Activated CD8-positive, alpha-beta memory T cell treated with anti-CD3 and anti-CD28 coated beads for 1 hour (primary cell): ENCODE data around the gene ODF2L.
"Not testable (repeated sequence)": the region's sequence is repeated elsewhere in the genome, so short reads cannot be mapped to it uniquely, and the experiment has no call there.

ENCODE experiments used
- DNase-seq, 2 donors: peaks; one replicate each; pipeline ENCODE4 v3.0.0-alpha.2; 2020; ENCODE audit warnings: low read depth in 1 of 2; ENCODE audit errors: extremely low read depth in 1 of 2

Gene ODF2L

DNA sequence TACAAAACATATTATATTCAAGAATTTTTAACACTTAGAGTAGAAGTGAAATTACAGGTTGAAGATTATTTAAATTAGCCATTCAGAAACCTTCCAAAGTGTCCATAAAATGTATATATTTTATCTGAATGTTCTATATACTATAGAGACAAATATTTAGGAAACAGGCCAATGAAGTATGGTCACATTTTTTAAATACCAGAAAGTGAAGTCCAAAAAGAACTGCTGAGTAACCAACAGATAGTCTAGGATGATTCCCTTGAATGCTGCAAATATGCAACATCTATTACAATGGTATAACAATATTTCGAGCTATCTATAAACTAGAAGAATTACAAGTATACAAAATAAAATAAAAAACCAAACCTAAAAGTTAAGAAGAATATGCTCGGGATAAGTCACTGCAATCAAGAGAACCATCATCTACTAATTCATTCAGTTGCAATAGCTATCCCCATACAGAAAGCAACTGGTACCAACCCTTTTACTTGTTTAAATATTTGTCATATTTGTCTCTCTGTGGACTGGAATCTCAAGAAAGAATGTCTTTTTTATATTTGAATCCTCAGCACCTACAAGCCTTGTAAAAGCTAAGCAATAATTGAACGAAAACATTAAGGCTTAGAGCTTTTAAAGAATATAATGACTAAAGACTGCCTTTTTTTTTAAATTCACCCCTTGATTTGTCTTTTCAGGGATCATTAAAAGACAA is 8.1 kb downstream of the ODF2L start:
- no peak for DNase-seq

DNA sequence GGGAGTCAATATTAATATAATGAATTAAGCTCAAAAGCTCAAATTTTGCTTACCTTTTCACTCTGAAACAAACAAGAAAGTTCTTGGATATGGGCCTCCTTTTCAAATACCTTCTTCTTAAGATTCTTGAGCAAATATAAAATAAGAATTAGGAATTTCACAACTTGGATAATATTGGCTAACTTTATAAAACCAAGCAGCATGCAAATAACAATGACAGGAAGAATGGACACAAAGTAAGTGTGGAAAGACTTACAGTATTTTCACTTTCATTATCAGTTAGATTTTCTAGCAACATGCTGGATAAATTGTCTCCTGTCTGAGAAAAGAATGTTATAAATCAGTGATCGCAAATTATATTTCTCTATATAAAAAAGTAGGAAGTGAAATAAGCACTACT is 13.2 kb downstream of the ODF2L start:
- DNase-seq: no peak

DNA sequence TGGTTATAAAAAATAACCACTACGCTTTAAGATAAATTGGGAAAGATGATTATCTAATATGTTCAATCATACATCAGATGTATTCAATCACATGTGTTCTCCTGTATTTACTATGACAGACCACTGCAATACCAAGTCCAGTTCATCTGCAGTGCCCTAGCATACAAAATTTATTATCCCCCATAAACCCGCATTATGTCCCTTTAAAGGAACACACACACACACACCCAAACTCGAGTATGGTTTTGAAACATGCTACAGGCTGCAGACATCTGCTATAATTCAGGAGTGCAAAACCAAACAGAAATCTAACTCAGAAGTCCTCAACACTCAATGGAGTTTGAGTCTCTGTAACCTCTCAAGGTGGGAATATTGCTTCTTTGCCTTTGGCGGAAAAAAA is 14.9 kb downstream of the ODF2L start:
- no peak for DNase-seq

DNA sequence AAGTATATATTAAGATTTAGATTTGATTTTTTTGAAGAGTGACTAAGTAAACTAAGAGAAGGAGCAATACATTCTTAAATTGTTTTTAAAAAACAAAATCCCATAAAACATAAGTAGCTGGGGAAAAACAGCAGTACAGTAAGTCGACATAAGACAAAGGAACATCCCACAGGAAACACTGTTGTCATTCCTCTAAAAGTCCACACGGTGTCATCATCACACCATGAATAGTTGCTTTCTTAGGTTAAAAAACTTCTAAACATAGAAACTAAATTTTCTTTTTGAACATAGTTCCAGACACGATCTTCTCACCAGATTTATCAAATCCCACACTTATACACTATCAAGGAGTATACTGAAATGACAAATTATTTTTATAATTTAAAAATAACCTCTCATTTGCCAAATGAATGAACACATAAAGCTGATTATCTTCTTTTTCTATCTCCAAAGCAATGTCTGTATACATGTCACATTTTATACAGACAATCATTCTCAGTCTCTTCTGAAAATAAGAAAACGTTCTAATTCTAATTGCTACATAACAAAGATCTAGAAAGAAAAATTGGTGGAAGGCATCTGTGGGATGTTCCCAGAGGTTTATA is 15.8 kb downstream of the ODF2L start:
- no peak for DNase-seq

DNA sequence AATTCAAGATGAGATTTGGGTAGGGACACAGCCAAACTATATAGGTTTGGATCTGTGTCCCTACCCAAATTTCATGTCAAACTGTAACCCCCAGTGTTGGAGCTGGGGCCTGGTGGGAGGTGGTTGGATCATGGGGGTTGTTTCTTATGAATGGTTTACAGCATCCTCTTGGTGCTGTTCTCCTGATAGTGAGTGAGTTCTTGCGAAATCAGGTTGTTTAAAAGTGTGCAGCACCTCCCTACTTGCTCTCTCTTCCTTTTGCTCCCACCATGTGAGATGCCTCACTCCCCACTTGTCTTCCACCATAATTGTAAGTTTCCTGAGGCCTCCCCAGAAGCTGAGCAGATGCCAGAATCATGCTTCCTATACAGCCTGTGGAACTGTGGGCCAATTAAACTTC is 17.3 kb downstream of the ODF2L start:
- no peak for DNase-seq

DNA sequence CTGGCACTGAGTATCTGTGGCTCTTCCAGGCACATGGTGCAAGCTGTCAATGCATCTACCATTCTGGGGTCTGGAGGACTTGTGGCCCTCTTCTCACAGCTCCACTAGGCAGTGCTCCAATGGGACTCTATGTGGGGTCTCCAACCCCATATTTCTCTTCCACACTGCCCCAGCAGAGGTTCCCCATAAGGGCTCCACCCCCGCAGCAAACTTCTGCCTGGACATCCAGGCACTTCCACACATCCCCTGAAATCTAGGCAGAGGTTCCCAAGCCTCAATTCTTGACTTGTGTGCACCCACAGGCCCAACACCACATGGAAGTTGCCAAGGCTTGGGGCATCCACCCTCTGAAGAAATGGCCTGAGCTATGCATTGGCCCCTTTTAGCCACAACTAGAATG is 18.8 kb downstream of the ODF2L start:
- DNase-seq: no peak

DNA sequence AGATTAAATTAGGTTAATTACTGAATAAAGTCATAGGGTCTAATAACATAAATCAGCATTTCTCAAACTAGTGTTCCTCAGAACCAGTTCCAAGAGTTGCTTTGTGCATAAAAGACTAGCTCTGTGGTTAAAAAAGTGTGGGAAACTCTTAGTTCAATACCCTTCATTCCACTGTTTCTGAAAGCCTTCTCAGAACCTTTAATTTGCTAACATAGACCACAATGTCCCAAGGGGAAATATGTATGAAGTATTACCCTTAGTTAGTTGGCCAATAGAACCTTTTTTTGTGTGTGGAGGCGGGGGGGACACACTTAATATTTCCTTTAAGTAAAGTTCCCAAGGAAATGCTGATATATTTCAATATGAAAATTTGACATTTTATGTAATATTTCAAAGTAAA is 20.4 kb downstream of the ODF2L start:
- DNase-seq: no peak

DNA sequence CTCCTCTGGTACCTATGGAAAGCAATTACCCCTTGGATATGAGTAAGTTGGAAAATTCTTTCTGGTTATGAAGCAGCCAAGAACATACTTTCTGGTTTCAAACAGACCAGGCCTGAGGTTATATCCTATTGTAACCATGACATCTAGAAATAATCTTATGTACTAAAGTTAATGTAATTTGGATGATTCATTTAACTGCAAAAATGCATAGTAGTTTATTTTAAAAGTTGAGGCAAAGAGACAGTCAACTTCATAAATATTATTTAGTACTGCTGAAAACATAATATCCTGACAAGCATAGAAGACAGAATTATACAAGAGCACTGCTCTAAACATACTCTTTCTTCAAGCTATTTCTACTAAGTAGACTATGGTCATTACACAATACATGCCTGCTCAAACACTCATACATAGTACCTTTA is 25.5 kb downstream of the ODF2L start:
- DNase-seq: no peak

DNA sequence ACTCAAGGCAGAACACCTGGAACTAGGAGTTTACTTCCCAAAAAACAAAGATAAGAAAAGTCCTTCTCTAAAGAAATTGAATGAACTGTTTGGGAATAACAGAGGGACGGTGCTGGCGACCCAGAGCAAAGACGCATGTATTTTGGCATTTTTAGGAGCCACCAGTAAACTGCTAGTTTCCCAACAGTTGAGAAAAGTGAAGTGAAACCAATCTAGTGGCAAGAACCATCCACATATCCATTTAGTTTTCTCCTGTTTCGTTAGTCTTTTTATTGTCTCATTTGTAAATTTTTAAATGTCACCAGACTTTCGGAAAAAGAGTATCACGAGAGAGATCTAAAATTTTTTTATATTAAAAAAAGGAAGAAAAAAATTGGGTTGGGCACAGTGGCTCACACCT is 30.2 kb downstream of the ODF2L start:
- DNase-seq: no peak

DNA sequence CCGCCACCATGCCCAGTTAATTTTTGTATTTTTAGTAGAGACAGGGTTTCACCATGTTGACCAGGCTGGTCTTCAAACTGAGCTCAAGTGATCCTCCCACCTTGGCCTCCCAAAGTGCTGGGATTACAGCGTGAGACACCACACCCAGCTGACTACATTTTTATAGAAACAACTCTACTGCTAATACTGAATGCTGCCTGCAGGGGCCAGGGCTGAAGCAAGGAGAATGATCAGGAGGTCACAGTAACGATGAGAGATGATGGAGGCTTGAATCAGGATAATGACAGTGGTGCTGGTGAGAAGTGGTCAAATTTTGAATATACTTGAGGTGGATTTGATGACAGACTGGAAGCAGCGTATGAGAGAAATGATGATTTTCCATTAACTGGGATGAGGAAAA is 33.3 kb downstream of the ODF2L start:
- no peak for DNase-seq

DNA sequence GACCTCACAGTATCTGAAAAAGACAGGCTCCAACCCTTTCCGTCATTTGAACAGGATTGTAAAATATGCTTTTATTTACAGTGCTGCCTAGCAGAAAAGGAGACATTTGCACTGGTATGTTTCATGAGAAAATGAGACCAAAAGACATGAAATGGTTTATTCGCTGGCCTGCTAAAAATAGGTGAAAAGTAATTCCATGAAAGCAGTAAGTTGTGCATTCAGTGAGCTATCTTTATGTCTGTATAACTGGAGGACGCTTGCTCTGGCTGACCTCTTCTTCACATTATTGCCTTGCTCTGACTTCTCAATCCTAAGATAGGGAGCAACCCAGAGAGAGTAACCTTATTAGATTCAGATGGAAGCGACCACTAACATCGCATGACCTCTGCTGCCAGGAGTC is 38.3 kb downstream of the ODF2L start:
- no peak for DNase-seq

DNA sequence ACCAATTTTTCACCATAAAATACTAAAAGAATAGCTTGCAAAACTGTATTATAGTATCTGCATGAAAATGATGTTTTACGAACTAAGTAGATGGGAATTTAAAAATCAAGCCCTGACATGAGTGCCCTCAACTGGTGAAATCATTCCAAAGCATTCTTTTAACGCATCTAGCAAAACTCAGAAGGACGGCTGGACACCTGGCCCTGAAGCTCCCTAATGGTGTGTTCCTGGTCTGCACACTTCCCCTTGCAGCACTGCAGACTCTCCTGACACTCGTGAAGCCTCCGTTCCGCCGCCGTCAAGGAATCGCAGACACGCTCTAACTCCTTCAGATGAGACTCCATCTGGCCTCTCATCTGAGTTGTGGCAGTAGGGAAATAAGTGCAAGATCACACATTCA is 39.9 kb downstream of the ODF2L start:
- no peak for DNase-seq

DNA sequence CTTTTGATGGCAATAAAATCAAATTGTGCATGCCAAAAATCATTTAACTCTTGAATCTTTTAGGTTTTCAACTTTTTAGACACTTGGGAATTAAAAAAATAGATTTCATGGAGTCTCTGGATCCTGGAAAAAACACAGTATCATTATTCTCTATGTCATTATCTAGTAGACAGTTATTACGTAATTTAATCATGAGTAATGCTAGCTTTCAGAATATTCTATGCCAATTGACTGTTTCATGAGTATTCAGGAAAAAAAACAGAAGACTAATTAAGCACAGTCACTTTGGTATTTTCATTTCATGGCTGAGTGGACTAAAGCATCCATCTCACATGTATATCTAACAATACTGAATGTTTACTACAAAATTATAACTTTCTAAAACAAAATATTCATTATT is 44.0 kb downstream of the ODF2L start:
- DNase-seq: no peak

DNA sequence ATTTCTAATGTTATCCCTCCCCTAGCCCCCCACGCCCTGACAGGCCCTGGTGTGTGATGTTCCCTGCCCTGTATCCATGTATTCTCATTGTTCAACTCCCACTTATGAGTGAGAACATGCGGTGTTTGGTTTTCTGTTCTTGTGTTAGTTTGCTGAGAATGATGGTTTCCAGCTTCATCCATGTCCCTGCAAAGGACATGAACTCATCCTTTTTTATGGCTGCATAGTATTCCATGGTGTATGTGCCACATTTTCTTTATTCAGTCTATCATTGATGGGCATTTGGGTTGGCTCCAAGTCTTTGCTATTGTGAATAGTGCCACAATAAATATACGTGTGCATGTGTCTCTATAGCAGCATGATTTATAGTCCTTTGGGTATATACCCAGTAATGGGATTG is 45.9 kb downstream of the ODF2L start:
- not testable (repeated sequence) for DNase-seq

DNA sequence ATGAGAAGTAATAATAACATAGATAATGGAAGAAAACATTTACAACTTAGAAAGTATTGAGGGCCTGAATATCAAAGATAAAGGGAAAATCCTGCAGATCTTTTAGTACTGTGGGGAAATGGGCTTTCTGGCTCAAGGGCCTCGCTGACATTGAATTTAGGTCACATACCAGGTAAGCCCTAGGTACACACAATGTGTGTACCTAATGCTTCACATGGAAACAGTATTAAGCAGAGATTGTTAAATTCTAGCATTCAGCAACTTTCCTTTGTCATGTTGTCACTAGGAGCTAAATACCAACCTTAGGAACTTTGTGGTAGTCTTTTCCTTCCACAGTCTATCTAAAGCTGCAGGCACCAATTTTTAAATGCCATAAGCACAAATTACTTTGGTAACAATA is 49.7 kb downstream of the ODF2L start:
- no peak for DNase-seq

DNA sequence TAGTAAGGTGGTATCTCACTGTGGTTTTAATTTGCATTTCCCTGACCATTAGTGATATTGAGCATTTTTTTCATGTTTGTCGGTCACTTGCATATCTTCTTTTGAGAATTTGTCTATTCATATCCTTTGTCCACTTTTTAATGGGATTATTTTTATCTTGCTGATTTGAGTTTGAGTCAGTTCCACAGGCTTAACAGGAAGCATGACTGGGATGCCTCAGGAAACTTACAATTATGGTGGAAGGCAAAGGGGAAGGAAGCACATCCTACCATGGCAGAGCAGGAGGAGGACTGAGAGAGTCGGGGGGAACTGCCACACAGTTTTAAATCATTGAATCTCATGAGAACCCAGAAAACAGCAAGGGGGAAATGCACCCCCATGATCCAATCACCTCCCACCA is 51.1 kb downstream of the ODF2L start:
- no peak for DNase-seq

DNA sequence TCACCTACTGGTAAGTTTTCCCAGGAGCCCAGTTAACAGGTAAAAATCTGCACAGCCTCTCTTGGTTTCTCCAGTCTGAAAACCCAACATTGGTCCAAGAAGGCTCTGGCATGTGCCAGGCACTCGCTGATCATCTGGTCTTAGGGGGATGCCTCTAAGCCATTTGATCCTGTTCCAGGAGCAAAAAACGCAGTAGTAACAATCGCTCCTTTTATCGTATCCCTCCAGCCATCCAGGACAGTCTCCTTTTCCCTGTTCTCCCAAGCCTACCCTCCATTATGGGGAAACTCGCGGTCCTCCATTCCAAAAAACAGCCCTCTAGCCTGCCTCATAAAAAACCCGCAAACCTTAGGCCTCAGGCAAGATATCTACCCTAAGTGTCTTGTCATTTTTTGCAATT is 56.2 kb downstream of the ODF2L start:
- DNase-seq: no peak

DNA sequence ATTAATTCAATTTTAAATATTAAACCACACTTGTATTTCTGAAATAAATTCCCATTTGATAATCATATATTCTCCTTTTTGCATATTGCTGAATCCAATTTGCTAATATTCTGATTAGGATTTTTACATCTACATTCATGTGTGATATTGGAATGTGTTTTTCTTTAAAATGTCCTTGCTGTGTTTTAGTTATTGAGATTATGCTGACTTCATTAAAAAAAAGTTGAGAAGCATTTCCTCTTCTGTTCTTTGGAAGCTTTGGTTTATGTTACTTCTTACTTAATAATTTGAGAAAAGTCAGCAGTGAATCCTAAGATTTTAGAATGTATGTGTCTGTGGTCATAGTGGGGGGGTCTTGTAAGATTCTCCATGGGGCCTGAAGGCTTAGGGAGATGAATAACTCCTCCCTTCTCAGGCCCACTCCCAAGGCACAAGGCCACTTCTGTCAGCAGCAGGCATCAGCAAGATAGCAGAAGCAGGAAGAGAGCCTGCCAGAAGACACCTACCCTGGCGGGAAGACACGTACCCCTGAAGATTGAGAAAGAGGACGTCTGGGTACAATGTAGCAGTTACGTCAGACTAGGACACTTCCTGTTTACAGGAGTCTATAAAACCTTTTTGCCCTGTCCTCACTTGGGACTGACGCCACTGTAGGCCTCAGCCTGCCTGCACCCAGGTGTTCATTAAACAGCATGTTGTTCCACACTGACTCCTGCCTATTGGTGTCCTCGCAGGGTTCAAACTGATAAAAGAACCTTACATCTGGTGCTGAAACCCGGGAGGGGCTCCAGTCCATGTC is 56.9 kb downstream of the ODF2L start:
- no peak for DNase-seq

DNA sequence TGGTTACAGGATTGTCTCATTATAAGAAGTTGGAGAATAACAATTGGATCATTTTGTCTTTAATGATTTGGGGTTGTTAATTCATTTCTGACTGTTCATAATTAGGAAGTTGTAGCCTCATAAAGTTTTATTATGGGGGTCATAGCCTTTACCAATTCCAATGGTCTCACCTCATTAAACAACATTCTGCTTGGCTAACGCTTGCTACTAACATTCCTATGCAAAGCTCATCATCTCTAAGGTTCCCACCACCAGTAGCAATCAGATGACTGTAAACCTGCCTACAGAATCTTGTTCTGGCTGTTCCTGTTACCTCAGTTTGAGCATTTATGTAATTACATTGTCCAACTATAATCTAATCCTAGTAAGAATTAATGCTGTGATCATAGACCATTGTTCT is 60.2 kb downstream of the ODF2L start:
- DNase-seq: no peak

DNA sequence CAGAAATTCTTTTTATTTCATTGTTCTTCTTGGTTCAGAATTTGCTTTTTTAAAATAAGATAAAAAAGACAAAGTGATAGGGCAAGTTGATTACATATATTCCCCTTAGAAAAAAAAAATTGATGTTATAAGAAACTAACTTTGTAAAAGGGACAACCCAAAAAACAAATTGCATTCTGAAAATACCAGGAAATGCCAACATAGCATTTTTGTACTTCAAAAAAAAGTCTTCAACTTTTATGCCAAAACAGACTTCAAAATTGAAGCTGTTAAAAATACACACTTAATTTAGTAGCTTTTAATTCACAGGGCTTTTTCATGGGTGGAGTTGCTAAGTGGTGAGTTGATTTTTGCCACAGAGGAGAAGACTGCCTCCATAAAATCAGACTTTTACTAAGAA is 70.9 kb downstream of the ODF2L start:
- DNase-seq: no peak

DNA sequence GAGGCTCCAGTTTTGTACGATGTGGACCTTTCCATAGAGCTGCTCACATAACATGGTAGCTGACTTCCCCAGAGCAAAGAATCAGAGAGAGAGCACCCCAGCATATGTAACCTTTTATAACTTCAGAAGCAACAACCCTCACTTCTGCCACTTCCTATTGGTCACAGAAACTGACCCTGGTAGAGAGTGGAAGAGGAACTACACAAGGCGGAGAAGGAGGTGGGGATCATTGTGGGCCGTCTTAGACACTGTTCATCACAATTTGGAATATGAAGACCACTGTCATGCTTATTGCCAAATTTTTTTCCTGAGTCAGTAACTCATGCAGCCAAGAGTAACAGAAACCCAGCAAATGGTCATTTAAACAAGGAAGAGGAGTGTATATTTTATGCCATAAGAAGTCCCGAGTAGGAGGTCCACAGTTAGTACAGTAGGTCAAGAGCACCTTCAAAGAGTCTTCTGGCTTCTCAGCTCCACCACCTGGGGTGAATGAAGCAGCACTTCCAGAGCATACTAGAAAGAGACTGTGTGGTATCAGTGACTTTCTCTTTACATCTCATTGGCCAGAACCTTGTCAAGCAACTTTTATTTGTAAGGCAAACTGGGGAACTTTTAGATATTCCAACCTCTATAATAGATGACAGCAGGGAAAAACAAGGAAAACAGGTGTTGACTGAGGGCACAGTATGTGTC is 71.8 kb downstream of the ODF2L start:
- DNase-seq: no peak

DNA sequence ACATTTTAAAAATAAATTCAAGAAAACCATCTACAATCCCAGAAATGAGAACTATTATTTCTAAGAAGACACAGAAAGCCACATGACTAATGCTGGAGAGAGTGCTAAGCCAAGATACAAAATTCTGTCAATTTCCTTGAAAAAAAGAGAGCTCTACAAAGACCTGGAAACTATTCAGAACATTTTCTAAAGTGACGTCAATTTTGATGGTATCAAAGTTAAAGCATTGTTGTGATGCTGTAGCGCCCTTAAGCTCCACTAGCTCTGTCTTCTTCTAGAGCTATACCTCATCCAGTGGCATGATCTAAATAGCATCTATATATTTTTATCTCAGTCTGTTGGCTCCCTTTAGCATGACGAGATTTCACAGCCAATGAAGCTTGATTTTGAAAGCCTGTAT is 73.9 kb downstream of the ODF2L start:
- DNase-seq: no peak
